Epithelial cell of prostate (primary cell): ENCODE data around the gene SEC61A1.
A peak's percentile ranks its signal among the peaks of the same experiment; 100 is the strongest.

Experiments
- DNase-seq: peaks from one replicate; pipeline ENCODE4 v3.0.0-alpha.2; 2011; ENCODE audit warnings: low read depth, low spot score
- H3K27ac ChIP-seq: fragments of 450-650 bp; 2 replicates; pipeline ENCODE4 v1.5.1; 2017; ENCODE audit warnings: mild to moderate bottlenecking

The SEC61A1 gene

DNA sequence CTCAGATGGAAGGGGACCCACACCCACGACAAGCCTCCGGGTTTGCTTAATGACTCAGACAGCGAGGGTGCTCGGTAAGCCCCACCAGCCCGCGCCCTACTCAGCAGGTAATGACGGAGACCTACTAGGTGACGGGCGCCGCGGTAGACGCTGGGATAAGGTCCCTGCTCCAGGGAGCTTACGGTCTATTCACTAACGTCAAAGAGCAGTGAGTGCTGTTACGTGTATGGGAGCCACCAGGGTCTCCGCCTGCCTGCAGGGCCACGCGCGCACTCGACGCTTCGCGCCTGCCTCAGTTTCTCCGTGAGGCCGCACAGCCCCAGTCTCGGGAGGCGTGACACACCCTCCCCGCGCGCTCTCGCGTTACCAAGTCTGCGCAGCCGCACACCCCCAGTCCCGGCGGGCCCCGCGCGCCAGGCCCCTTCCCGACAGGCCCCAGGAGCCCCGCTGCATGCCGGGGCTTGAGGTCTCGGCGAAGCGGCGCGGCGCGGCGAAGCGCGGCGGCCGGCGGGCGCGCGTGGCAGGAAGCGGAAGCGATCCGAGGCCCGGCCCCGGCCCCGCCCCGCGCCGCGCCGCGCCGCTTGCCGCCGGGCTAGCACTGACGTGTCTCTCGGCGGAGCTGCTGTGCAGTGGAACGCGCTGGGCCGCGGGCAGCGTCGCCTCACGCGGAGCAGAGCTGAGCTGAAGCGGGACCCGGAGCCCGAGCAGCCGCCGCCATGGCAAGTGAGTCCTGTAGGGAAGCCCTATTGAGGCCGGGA, at the start of gene SEC61A1:
SEC61A1 (plus strand) TSS at position 601 of the 758 bp plus-strand sequence; CDS start at position 717, 116 bp downstream.
- peak within 1 kb of the TSS; percentile 89 for H3K27ac ChIP-seq
- DNase-seq: peak; percentile 65

DNA sequence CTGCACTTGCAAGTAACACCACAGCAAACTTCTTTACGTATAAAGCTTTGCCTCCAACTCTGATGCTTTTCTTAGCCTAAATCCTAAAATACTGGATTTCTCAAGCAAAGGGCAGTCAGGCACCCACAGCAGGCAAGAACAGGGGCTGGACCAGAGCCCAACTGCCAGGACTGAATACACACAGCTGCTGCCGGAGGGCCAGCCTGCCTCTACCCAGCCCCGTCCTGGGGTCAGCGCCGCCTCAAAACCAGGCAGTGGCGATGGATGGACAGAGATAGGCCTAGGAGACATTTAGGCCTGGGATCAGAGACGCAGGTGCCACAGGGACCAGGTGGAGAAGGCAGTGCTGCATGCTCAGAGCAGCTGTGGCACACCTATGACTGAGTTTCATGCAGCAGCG, 47.6 kb upstream of the SEC61A1 start:
- DNase-seq: no peak
- no peak overlapping the region for H3K27ac ChIP-seq

DNA sequence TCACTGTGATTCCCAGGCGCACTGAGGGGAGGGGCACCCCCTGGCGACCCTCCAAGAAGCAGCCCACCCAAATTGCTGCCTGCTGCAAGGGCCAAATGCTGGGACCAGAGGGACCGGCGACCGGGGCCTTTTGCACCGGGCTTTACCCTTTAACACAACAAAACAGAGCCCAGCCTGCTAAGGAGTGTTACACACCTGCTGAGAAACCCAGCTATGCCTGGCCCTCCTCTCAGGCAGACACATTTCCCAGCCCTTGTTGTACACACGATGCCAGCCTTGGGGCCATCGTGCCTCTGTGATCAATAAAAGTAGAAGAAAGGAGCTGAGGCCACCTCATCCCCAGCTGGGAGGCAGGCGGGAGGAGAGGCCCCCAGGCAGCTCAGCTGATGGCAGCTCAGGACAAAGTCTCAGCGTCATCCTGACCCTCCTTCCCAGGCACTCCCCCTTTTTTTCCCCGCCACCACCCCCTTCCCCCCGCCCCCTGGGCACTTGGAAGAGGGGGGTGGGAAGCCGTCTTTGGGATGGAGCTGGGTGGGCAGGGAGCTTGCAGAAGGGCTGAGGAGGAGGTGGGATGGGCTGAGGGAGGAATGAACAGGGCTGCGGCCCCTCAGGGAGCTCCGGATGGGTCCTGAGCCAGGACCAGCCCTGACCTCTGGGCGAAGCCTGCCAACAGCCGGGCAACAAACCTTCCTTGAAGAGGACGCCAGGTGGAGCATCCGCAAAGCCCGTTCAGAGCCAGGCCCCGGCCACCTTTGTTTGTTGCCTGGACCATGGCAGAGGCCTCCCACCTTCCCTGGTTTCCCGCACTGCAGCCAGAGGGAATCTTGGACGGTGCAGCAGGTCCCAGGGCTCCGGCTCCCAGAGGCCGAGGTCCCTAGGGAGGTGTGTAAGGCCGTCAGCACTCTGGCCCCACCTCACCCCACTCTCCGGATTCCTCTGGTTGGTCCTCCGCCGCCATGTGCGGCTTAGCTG, 45.9 kb upstream of the SEC61A1 start:
- DNase-seq: no peak
- H3K27ac ChIP-seq: no peak overlapping the region

DNA sequence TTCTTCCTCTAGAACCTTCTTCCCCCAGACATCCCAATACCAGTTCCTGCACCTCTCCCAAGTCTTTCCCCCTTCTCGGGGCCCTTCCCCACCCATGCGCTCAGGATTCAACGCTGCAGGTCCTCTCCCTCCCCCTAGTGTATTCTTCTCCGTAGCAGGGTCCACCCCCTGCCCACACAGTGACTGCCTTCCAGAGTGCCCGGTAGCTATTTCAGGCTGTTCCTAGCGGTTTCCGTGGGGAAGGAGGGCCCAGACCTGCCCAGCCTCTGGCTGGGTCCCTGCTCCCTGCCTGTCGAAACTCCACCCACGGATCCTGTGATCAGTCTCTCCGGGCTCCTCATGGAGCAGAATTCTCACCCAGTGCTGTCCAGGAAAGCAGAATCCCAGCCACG, 45.2 kb upstream of the SEC61A1 start:
- H3K27ac ChIP-seq: no peak overlapping the region
- DNase-seq: no peak

DNA sequence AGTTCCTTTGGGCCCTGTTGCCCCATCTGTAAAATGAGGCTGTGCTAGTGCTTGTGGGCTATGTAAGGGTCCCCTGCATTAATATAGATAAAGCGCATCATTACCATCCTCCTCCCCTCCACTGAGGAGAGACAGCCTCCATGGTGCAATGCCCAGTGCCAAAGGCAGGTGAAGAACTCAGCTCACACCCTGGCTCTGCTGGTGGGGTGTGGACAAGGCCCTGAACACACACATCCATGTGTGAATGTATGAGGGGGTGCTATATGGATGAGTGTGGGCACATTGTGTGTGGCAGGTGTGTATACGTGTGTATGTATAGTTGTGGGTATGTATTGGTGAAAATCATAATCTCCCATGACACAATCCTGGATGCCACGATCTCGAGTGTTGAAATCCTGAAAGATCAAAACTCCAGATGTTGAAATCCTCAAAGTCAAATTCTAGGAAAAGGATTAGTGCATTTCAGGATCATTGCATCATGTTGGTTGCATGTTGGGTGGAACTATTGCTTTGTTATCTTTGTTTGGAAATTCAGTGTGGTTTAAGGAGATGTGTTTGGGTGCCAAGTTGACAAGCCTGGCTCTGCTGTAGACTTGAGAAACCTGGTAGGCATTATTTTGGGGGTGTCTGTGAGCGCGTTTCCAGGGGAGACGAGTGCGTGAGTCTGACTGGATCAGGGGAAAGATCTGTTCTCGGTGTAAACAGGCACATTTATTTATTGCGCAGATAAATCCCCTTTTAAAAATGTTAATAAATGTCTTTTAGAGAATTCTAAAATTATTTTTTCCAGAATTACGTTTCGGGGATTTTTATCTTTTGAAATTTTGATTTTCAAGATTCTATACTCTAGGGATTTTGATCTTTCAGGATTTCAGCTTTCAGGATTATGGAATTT, 42.0 kb upstream of the SEC61A1 start:
- peak overlapping the region; percentile 86 for H3K27ac ChIP-seq
- no peak for DNase-seq

DNA sequence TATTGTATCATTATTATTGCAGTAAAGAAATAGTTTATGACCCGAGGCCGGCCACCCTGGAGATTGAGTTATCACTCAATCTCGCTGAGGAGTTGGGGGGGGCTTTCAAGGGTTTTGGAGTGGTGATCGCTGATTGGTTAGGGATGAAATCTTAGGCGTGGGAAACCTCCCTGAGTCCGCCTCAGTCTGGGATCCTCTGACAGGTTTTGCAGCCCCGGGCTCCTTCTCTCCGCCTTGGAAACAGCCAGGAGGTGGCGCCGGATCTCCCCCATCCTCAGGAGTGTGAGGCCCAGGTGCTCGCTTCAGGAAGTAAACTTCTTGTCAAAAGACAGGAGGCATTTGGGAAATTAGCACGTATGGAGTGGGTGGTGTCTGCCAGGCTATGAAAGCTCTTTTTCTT, 41.1 kb upstream of the SEC61A1 start:
- H3K27ac ChIP-seq: peak overlapping the region; percentile 86
- DNase-seq: peak; percentile 18

DNA sequence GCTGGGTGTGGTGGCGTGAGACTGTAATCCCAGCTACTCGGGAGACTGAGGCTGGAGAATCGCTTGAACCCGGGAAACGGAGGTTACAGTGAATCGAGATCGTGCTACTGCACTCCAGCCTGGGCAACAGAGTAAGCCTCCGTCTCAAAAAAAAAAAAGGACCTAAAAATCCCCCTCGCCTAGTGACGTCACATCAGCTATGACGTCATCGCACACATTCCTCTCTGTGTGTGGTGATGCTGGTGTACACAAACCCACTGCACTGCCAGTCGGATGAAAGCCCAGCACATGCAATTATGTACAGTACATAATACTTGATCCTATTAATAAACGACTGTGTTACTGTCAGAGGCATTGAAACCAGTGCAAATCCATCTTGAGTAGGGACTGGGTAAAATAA, 40.2 kb upstream of the SEC61A1 start:
- H3K27ac ChIP-seq: no peak overlapping the region
- DNase-seq: no peak

DNA sequence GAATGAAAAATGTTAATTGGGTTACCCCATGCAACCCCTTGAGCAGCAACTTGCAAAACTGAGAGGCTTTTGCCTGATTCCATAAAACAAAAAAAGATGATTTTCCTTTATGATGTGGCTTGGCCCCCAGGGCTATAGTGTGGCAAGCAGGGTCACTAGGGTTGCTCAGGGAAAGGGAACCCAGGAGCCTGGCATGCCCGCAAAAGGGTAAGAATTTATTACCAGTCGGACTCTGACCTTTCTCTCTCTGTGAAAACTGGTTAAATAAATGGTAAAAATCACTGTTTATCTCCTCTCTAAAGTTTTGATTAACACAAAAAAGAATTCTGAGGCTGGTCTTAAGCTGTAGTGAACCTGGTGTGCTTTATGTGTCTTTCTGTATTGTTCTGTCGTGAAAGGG, 37.7 kb upstream of the SEC61A1 start:
- no peak for DNase-seq
- no peak overlapping the region for H3K27ac ChIP-seq

DNA sequence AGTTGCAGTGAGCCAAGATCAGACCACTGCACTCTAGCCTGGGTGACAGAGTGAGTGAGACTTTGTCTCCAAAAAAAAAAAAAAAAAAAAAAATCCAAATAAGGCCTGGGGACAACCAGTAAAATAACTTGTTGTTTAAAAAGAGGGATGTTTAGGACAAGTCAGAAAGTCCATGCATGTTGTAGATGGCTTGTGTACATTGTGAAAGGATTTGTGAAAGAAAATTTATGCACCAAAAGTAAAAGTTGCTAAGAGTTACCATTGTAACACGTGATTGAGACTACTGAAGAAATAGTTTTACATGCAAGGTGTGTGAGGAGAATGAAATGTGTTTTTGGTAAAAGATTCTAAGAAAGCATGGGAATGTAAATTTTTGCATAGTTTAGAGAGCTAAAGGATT, 35.7 kb upstream of the SEC61A1 start:
- DNase-seq: no peak
- no peak overlapping the region for H3K27ac ChIP-seq

DNA sequence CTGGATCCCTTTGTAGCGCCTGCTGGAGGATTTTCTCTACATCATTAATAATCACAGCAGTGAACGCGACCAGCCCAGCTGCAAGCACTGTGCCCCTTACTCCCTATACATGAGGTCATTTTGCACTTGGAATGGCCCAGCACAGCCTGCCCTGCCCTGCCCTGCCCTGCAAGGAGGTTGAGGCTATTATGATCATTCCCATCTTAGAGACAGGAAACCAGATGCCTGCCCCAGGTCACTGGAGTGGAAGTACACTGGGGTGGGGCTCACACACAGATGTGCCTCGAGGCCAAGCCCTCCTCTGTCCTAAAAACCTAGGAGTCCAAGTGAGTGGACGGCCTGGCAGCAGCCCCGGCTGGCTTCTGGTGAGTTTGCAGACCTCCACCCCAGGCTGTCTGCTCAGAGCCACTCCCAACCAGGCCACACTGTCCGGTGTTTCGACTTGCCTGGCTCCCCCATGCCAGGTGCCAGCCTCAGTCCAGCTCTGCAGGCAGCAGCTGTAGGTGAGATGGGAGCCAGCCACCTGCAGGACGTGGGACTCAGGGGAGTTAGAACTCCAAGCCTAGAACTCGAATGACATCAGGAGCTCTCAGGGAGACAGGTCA, 30.4 kb upstream of the SEC61A1 start:
- no peak for DNase-seq
- no peak overlapping the region for H3K27ac ChIP-seq

DNA sequence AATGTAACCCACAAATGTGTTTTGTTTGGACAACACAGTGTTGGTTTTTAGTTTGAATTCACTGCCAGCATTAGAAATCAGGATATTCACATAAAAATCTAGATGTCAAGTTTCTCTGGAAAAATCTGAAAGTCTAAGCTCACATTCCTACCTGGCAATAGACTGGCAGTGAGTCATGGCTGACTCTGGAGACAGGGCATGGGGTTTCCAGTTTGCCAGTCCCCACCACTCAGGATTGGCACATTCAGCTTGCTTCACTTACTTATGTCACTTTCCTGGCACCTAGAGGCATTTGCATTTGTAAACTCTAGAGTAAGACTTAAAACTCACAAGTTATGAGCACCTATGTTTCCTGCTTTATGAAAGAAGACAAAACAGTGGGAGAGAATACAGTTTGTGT, 19.1 kb upstream of the SEC61A1 start:
- H3K27ac ChIP-seq: no peak overlapping the region
- DNase-seq: no peak

DNA sequence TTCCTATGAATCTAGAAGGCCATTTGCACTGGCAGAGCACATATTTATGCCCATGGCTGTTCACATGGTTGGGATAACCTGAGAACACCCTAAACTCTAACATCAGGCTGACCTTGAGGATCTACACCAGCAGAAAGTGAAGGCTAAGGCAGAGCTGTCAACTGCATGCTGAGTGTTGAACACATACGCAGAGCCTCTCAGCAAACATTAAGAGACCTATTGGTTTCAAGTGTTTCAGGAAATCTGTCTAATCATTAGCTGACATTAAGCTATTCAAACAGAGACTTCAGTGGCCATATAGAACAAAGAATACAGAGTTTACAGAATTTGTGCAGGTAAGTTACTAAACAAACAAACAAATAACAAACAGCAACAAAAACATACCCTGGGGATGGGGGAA, 16.1 kb upstream of the SEC61A1 start:
- H3K27ac ChIP-seq: no peak overlapping the region
- DNase-seq: no peak

DNA sequence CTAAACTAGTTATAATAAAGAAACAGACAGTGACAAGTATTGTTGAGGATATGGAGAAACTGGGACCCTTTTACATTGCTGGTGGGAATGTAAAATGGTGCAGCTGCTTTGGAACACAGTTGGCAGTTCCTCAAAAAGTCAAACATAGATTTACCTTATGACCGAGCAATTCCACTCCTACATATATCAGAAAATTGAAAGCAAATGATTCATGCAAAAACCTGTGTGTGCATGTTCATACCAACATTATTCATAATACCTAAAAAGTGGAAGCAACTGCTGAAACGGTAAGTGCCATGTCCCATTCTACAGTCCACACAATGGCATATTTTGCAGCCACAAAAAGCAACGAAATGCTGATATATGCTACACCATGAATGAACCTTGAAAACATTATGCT, 12.2 kb upstream of the SEC61A1 start:
- H3K27ac ChIP-seq: no peak overlapping the region
- DNase-seq: no peak

DNA sequence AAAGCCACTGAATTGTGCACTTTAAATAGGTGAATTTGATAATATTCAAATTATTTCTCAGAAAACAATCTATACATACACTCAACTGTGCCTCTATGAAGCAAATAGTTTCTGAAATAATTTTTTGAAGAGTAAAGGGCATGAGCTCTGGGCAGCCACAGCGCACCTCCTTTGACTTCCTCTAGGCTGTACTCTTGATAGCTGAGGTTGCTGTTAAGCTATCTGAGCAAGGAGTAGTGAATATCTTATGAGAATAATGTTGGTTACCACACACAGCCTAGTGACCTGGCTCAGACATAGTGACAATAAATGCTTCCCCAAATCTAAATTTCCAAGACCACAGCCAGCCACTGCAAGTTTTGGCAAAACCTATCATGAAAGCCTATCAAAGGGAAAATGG, 11.6 kb upstream of the SEC61A1 start:
- DNase-seq: no peak
- H3K27ac ChIP-seq: no peak overlapping the region

DNA sequence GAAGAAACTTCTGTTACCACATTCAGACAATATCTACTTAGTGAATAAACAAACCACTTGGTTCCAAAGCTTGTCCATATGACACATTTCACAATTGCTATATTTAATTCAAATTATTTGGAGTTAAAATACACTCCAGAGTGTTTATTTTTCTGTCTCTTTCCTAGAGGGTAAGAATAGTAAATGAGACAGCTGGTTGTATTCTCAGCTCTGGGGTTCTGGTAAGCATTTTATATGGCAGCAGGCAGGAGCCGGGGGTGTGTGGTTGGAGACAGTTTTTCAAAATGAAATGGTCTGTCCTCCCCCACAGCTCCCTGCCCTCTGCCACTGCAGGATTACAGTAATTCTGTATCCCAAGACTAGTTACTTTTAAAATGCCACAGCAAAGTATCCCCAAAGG, 10.9 kb upstream of the SEC61A1 start:
- H3K27ac ChIP-seq: no peak overlapping the region

DNA sequence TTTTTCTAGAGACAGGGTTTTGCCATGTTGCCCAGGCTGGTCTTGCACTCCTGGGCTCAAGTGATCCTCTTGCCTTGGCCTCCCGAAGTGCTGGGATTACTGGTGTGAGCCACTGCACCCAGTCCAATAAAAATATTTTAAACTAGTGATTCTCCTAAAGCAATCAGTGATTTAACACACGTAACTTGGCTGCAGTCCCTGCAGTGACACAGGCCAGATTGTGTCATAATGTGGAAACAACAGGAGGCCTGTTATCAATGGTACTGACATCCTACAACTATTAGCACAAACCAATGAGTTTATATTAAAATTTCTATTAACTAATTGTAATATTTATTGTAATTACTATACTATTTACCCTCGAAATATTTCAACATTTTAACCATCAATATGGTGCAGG, 1.6 kb upstream of the SEC61A1 start:
- H3K27ac ChIP-seq: peak overlapping the region; percentile 89
- DNase-seq: no peak

More for the DNA sequence above, 10.9 kb upstream of the SEC61A1 start:
- no peak for DNase-seq

DNA sequence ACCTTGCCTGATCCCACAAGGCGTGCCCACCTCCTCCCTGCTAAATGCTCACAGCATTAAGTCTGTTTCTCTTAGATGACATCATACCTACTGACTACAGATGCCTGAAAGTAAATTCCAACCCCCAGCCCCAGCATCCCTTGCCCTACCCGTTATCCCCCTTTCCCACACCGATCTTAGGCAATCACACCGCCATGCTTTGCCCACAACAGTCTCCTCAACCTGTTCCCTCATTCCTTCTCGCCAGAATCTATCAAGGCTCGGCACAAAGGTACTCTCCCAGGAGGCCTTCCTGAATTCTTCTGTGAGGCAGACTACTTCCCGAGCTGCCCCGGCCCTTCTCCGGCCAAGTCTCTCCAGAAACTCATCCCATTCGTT, 789 bp upstream of the SEC61A1 start:
- DNase-seq: no peak
- peak overlapping the region; percentile 89 for H3K27ac ChIP-seq

DNA sequence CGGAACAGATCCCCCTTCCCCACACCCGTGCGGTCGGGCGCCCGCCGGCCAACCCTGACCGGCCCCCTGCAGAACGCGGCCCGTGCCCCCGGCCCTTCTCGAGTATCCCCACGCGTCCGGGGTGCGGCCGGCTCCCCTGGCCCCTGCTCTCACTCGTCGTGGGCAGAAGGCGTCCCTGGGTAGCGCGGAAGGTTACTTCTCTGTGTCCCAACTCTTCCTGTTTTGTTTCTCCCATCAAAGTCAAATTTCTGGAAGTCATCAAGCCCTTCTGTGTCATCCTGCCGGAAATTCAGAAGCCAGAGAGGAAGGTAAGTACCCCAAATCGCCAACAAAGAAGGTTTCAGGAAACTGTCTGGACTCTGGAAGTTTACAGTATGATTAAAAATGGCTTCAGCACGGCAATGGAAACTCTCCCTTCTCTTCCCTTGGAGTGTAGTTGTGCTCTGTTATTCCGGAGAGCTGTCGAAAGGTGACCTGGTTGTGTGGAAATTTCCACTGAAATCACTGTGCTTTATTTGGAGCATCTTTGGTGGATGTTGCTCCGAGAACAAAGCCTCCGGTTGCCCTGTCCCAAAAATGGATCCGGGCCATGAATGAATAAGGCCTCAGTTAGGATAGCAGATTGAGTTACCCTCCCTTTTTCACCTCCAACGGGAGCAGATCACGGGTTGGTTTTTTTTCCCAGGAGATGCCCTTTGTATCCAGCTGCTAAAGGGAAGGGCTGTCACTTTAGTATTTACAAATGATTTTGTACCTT, 536 bp downstream of the SEC61A1 start:
- H3K27ac ChIP-seq: peak overlapping the region; percentile 89
- DNase-seq: no peak

DNA sequence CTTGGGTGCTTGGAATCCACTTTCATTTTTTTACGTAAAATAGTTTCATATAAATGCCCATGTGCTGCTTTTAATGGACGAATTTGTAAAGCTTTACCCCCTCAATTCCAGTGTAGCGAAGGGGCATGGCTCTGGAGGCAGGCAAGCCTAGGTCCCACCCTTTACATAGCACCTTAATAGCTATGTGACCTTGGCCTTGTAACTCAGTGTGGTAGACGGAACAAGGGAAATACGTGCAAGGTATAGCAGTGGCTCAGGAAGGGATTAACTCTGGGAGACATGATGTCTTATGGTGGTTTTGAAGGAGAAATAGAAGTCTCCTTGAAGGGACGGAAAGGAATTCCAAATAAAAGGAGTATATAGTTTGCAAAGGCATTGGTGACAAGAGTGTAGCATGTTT, 1.4 kb downstream of the SEC61A1 start:
- peak overlapping the region; percentile 89 for H3K27ac ChIP-seq

More for the DNA sequence above, 1.4 kb downstream of the SEC61A1 start:
- DNase-seq: no peak
